ENCODE measurements around the gene C16orf86. TPM values are rescaled to one million over a fixed set of nuclear protein-coding genes. Genes with fewer than 3 reads are reported as not detected.

C16orf86 gene
- total RNA-seq, 1 experiment from 2014 or later: 0.79 TPM

DNA sequence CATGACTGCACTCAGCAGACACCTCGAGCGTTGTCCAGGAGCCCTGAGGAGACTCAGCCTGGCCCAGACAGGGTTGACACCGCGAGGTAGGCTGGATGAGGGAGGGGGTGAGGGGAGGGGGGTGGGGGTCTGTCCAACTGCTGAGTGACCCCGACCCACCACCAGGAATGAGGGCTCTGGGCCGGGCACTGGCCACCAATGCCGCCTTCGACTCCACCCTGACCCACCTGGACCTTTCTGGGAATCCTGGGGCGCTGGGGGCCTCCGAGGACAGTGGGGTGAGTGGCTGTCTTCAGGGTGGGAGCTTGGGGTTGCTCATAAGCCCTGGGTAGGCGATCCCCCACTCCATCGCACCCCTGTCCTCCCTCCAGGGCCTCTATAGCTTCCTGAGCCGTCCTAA lies 18.9 kb upstream of the C16orf86 start:
- no peak for ATAC-seq
- RAD21 ChIA-PET (ENCODE audit: low non-redundant PET in 1 of 2, low total read pairs in 2 of 2, uncharacterized antibody in 2 of 2, unreplicated experiment in 2 of 2): no interaction called here
- Histone ChIP-seq H3K79me2 (ENCODE audit: insufficient read depth, low read length) (no peaks in the 10 kb centered on the region), H3K9me2 (ENCODE audit: insufficient read depth) (no peaks in the 10 kb centered on the region), H3K9ac (ENCODE audit: low read length) (no peak overlapping the region), H3K4me3 (replicated peaks in 1 of 2; ENCODE audit: low read depth in 1 of 2, low read length in 2 of 2) (no peak overlapping the region), H3K4me1 (ENCODE audit: control insufficient read depth in 1 of 2, insufficient read depth in 2 of 2, low read length in 2 of 2) (peaks cover 0 to 8% of the 10 kb centered on the region in 2 experiments; a peak in 1 of 4 replicates), H3K36me3 (ENCODE audit: control insufficient read depth in 1 of 2, insufficient read depth in 2 of 2, low read length in 2 of 2) (no peaks in the 10 kb centered on the region), H3K27me3 (ENCODE audit: insufficient read depth, low read length) (no peaks in the 10 kb centered on the region), H3K27ac (ENCODE audit: low read depth, low read length) (no peak overlapping the region), H2AFZ (ENCODE audit: low read depth, low read length, poor library complexity, severe bottlenecking) (no peak overlapping the region), H3K9me3 (ENCODE audit: control insufficient read depth in 1 of 2, insufficient read depth in 1 of 2, low read depth in 1 of 2, low read length in 2 of 2) (no peaks in the 10 kb centered on the region), H4K20me1 (ENCODE audit: insufficient read depth) (no peaks in the 10 kb centered on the region), H3K4me2 (ENCODE audit: low read length) (no peak overlapping the region)
- CTCF ChIA-PET: interaction anchor here (1.3 kb wide), 1 partner anchor 126 kb away, joined by 7 read pairs; no protein-coding TSS in a partner anchor
- DNase-seq (ENCODE audit: low read depth, low spot score): no peak
- no TSS peak for BruUV-seq (replicated peaks)
- intact Hi-C loops (cut with micrococcal nuclease): no loop called here
- POLR2A ChIA-PET: interaction anchor here (1.5 kb wide), 1 partner anchor 12 kb away, joined by 3 read pairs; the partner anchor contains the start of gene ACD
- TF ChIP-seq SP1 (IDR thresholded peaks at IDR 0.05; ENCODE audit: low read depth) (no peak), YY1 (IDR thresholded peaks at IDR 0.05; ENCODE audit: extremely low read depth, insufficient replicate concordance, low read depth, low read length) (no peak), EZH2 (IDR thresholded peaks at IDR 0.05) (no peak), SIN3A (IDR thresholded peaks at IDR 0.05; ENCODE audit: low read depth) (no peak), POLR2A (IDR thresholded peaks at IDR 0.05; ENCODE audit: borderline replicate concordance, extremely low read depth, insufficient read depth, insufficient read length) (no peak), ZBTB33 (IDR thresholded peaks at IDR 0.05; ENCODE audit: extremely low read depth, insufficient replicate concordance, low read length) (no peak), TCF7L2 (IDR thresholded peaks at IDR 0.05; ENCODE audit: borderline replicate concordance, extremely low read depth, insufficient read depth, insufficient read length) (no peak), RAD21 (IDR thresholded peaks at IDR 0.05; ENCODE audit: low read depth) (no peak), POLR2AphosphoS5 (IDR thresholded peaks at IDR 0.05; ENCODE audit: low read depth, low read length) (no peak), ZNF274 (IDR thresholded peaks at IDR 0.05; ENCODE audit: low read depth, low read length) (no peak), FOSL1 (IDR thresholded peaks at IDR 0.05; ENCODE audit: low read depth) (no peak), EZH2phosphoT487 (IDR thresholded peaks at IDR 0.05; ENCODE audit: borderline replicate concordance) (no peak), JUND (IDR thresholded peaks at IDR 0.05) (no peak), SRF (IDR thresholded peaks at IDR 0.05; ENCODE audit: low read depth) (no peak), ELF1 (IDR thresholded peaks at IDR 0.05; ENCODE audit: borderline replicate concordance, low read depth) (no peak)
- TF ChIP-seq, protein P1, sequence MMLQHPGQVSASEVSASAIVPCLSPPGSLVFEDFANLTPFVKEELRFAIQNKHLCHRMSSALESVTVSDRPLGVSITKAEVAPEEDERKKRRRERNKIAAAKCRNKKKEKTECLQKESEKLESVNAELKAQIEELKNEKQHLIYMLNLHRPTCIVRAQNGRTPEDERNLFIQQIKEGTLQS (IDR thresholded peaks at IDR 0.05): no peak

Data from HCT116 (cell line).